ENCODE data around the gene SHC2. TPM values are rescaled to one million over a fixed set of nuclear protein-coding genes. Genes with fewer than 3 reads are reported as not detected.

SHC2 gene
- total RNA-seq, 1 experiment from 2014 or later, result 16.6 TPM

GRCh38 chr19:402786-403185, 58.0 kb downstream of the SHC2 start:
- Mint-ChIP-seq H3K36me3 (ENCODE audit: insufficient read depth in 1 of 3, low read depth in 3 of 3) (peaks cover 0 to 2% (median 0%) of the 10 kb centered on the region in 3 experiments; a peak in 1 of 7 replicates), H3K4me1 (peaks cover 0 to 15% of the 10 kb centered on the region in 2 experiments; a peak in 2 of 4 replicates), H3K27ac (peak overlapping the region in 1 of 3 experiments; percentile 76; a peak in 1 of 7 replicates), H3K4me3 (no peak overlapping the region), H3K27me3 (ENCODE audit: low read depth) (peaks cover 12% of the 10 kb centered on the region), H3K9me3 (no peaks in the 10 kb centered on the region; a peak in 1 of 5 replicates)
- Histone ChIP-seq H3K27me3 (ENCODE audit: insufficient read depth, low read length) (no peaks in the 10 kb centered on the region), H3K14ac (ENCODE audit: insufficient read depth, low read length) (no peak overlapping the region), H4K20me1 (ENCODE audit: control insufficient read depth, insufficient read depth, insufficient read length) (peaks cover 2% of the 10 kb centered on the region), H2BK20ac (ENCODE audit: low read depth, low read length, poor library complexity, severe bottlenecking) (no peak overlapping the region), H2BK15ac (ENCODE audit: low read depth, low read length) (no peak overlapping the region), H2BK12ac (ENCODE audit: insufficient read length, low read depth, low read length) (no peak overlapping the region), H2BK5ac (ENCODE audit: insufficient read length, low read length) (no peak overlapping the region), H2BK120ac (ENCODE audit: low read depth, low read length, poor library complexity, severe bottlenecking) (no peak overlapping the region), H3K9ac (ENCODE audit: extremely low read depth, insufficient read length, low read length) (no peak overlapping the region), H4K91ac (ENCODE audit: insufficient read length, low read depth, low read length) (no peak overlapping the region), H2AK5ac (ENCODE audit: insufficient read length, low read length) (no peak overlapping the region), H4K8ac (replicated peaks; ENCODE audit: insufficient read length, low read depth, low read length) (no peak overlapping the region), H3K4ac (ENCODE audit: low read depth, low read length) (no peak overlapping the region), H3T11ph (ENCODE audit: low read length) (no peak overlapping the region), H3K79me2 (ENCODE audit: insufficient read depth, low read length) (no peaks in the 10 kb centered on the region), H3K23me2 (ENCODE audit: insufficient read length, low read depth, low read length, poor library complexity, severe bottlenecking) (no peaks in the 10 kb centered on the region), H3K23ac (ENCODE audit: insufficient read length, low read depth, low read length) (no peak overlapping the region), H3K27ac (ENCODE audit: insufficient read length, low read depth, low read length) (no peak overlapping the region), H3K56ac (ENCODE audit: insufficient read length, low read depth, low read length) (no peak overlapping the region), H3K79me1 (ENCODE audit: insufficient read depth, low read depth, low read length, poor library complexity, severe bottlenecking) (no peaks in the 10 kb centered on the region), H2AFZ (ENCODE audit: low read length) (no peak overlapping the region), H3K9me3 (ENCODE audit: control insufficient read depth, low read depth, low read length) (no peaks in the 10 kb centered on the region), H3K4me1 (ENCODE audit: insufficient read depth, low read length) (no peaks in the 10 kb centered on the region), H3K18ac (ENCODE audit: insufficient read length, low read depth, low read length) (no peak overlapping the region), H4K5ac (ENCODE audit: insufficient read length, low read depth, low read length) (no peak overlapping the region), H3K4me2 (ENCODE audit: insufficient read depth, insufficient read length, low read length) (no peak overlapping the region)
- TF ChIP-seq CTCF (conservative IDR thresholded peaks at IDR 0.05), result no peak
- peak; percentile 15 for DNase-seq
- WGBS (ENCODE audit: extremely low coverage, insufficient read length, low lambda C conversion rate), result no CpG with 5 or more reads among the region's 11 CpGs
